ENCODE results near the gene SERTAD1.
A peak's percentile ranks its signal among the peaks of the same experiment; 100 is the strongest.
"Not testable (repeated sequence)": the region's sequence is repeated elsewhere in the genome, so short reads cannot be mapped to it uniquely, and the experiment has no call there.

SERTAD1 gene

DNA sequence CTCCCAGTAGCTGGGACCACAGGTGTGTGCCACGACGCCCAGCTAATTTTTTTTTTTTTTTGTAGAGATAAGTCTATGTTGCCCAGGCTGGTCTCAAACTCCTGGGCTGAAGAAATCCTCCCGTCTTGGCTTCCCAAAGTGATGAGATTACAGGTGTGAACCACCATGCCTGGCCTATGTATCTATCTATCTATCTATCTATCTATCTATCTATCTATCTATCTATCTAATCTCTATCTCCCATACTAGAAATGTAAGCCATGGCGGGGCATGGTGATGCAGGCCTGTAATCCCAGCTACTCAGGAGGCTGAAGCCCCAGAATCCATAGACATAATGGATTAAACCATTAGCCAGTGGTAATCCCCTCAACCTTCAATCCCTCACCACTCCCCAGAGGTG is 24.9 kb upstream of the SERTAD1 start:
- DNase-seq (ENCODE audit: low read depth): no peak

DNA sequence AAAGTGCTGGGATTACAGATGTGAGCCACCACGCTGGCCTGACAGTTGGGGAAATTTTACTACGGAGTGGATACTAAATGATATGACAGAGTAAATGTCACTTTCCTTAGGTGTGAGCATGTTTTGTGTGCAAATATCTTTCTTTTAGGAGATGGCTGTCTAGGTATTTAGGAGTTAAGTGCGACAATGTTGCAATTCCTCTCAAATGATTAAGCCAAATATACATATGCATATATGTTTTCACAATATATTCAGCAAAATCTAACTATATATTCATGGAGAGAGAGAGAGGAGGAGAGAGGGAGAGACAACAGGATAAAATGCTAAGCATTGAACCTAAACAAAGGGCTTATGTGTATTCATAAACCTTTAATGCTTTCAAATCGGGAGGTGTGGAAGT is 23.7 kb upstream of the SERTAD1 start:
- no peak for DNase-seq (ENCODE audit: low read depth)

DNA sequence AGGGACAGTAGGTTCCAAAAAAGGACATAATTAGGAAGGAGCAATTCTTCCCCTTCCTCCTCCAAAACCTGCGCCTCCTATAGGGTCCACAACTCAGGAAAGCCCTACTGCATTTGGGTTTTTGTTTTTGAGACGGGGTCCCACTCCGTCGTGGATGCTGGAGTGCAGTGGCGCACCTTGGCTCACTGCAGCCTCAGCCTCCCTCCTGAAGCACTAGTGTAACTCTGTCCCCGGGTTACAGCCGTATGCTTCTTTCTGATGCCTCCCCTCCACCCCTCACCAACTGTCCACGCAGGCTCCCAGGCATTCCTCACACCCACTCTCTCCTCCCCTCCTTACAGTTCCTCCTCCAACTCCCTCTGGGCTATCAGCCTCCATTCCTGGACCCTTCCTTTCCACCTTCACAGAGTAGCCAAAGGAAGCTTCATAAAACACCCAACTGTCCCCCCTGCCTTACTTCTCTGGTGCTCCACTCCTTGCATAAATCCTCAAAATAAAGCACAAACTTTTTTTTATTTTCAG is 20.5 kb upstream of the SERTAD1 start:
- no peak for DNase-seq (ENCODE audit: low read depth)

DNA sequence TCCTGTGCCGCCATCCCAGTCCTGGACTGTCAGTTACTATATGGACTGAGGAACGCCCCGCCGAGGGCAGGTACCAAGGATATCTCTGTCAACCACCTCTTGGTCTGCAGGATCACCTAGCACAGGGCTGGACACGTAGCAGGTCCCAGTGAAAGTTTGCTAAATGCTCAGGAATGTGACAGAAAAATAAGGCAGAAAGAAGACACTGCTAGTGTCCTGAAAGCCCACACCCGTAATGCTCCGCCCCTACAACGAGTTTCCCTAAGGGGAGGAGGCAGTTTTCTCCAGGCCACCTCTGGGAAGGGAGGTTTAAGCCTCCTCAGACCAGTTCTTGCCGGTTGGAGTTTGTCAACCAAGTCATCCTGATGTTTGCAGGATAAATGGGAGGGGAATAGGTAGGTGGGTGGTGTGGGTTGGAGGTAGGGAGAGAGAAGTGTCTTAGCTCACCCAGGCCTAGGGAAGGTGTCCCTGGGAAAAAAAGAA is 20.0 kb upstream of the SERTAD1 start:
- peak; percentile 27 for DNase-seq (ENCODE audit: low read depth)

DNA sequence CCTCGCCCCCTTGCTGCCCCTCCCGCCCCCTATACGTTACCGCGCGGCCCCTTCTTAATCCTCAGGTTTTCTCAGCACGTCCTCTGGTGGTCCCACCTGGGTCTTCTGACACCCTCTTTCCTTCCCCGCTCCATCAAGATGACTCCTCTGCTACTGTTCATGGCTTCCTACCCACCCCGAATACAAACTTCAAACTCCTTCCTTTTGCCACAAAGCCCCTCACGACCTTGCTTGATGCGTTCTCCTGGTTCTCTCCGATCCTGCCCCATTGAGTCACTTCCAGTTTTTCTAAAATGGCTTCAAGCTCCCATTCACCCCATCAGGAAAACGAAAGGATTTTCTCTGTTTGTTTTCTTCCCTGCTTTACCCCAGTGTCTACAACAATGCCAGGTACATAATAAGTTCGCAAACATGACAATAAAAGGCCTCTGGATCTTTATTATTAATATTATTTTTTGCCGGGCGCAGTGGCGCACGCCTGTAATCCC is 19.1 kb upstream of the SERTAD1 start:
- no peak for DNase-seq (ENCODE audit: low read depth)

DNA sequence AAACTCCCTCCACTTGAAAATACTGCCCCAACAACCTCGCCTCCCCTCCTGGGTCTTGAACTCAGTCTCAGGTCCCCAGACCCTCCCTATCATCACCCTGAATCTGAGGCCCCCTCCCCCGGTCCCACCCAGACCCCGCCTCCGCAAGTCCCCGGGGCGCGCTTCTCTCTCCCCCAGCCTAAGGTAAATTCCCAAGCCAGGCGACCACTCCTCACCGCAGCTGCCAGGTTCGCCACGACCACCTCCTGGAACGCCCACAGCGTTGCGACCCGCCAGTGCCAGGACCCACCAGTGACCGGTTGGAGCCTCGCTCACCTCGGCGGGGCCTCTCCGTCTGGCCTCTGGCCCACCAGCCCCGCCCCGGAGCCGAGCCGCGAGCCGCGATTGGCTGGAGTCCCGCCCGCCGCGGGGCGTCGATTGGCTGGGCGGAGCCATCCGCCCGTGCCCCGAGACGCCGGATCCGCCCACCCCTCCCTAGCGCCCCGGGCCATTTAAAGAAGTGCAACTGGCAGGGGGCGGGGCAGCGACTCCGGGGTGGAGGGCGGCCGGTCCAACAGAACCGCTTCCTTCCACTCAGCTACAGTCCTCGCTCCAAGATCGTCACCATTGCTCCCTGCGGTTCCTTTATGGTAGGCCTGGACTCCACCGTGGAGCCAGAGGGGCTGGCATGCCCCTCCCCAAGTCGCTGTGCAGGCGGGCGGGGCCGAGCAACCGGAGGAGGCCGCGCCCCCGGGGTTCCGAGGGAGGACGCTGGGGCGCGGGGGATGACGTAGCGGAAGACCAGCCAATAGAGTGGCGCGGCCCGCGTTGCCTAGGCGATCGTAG is 18.4 kb upstream of the SERTAD1 start, which contains the start of gene SERTAD3:
SERTAD3 (minus strand) TSS at position 336 of the 825 bp plus-strand sequence. CDS start 2,255 bp downstream, outside the sequence.
- peak; percentile 86 for DNase-seq (ENCODE audit: low read depth)

DNA sequence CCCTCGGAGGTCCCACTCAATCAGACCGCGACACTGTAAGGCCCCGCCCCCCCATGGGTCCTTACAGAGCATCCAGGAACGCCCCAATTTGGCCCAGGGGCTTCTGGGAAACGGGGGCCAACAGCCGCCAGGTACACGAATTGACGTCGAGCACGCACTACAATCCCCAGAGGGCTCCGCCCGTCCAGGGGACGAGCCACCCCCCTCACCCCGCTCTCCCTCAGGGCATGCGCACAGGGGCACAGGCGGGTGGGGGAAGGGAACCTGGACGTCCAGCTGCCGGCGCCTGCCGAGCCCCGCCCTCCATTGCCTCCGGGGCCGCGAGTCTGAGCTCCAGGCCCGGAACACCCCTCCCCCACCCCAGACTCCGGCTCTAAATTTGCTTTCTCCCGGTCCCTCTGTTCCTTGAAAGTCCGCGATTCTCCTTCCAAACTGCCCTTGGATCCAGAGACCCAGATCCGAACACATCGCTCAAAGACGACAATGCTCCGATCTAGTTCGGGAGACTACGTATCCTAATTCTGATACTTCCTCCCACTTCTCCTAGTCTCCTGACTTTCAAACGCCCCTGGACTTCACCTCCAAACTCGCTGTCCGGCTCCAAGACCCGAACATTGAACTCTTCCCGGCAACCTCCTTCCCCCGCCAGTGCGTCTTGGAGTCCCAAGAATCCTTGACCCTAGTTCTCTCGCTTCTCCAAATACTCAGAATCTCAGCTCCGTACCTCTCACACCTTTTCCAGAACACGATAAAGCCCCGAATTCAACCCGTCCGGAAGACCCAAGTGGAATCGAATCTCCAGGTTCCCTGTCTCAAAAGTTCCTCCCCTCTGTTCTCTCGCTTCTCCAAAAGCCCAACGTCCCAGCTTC is 17.6 kb upstream of the SERTAD1 start:
- peak; percentile 99 for DNase-seq (ENCODE audit: low read depth)

DNA sequence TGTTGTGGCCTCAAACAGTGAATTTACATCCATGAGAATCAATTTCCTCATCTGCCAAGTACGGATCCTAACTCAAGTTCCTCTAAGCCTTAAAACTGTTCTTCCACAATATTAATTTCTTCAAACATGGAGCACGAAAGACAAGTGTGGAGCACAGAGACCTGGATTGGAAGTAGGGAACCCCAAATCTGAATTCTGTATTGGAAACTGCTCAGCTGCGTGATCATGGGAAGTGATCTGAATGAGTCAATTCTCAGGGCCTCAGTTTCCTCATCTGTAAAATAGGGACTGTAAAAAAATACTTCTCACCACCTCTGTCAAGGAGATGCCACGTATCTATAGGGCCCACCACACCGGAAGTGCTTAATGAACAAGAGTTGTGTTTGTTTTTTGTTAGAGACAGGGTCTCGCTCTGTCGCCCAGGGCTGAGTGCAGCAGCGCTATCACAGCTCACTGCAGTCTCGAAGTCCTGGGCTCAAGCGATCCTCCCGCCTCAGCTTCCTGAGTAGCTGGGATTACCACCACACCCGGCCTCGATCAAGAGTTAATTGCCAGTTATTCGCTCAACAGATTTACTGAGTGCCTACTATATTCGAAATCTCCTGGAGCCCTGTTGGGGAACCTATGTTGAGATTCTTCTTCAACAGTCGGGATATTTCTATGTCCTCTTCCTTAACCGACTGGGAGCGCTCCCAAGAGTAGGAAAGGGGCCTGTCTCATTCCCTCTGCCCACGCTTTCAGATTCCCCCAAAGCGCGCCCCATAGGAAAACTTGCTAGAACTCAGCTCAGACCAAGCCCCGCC is 16.7 kb upstream of the SERTAD1 start:
- DNase-seq (ENCODE audit: low read depth): no peak

DNA sequence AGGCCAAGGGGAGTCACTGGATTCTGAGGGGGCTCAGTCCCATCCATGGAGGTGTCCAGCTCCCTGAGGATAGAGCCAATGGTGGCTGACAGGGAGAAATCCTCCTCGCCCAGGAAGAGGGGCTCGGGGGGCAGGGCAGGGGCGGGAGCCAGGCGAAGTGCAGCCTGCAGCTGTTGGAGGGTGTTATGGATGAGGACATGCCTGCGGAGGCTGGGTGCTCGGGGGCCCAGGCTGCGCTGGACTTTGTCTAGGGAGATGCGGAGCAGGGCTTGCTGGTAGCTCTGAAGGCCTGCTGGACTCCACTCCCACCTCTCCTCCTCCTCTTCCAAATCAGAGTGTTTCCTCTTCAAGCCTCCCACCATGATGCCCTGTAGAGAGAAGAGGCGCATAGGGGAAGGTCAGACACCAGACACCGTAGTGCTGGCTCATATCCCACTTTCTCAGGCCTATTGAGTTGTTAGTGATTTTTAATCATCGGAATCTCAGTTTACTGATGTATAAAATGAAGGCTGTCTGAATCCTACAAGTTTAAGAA is 16.0 kb upstream of the SERTAD1 start:
- no peak for DNase-seq (ENCODE audit: low read depth)

DNA sequence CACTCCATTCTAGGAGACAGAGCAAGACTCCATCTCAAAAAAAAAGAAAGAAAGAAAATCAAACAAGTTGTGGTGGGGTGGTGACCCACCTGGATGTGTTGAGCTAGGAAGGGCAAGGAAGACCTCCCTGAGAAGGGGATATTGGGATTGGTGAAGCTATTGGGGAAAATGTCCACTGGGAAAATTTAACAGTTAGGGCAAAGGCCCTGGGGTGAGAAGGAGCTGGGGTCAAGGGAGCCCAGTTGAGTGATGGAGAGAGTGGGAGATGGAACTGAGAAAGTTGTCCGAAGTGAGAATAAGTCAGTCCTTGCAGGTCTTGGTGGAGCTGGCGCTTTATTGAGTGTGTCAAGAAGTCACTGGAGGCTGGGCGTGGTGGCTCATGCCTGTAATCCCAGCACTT is 12.5 kb upstream of the SERTAD1 start:
- no peak for DNase-seq (ENCODE audit: low read depth)

DNA sequence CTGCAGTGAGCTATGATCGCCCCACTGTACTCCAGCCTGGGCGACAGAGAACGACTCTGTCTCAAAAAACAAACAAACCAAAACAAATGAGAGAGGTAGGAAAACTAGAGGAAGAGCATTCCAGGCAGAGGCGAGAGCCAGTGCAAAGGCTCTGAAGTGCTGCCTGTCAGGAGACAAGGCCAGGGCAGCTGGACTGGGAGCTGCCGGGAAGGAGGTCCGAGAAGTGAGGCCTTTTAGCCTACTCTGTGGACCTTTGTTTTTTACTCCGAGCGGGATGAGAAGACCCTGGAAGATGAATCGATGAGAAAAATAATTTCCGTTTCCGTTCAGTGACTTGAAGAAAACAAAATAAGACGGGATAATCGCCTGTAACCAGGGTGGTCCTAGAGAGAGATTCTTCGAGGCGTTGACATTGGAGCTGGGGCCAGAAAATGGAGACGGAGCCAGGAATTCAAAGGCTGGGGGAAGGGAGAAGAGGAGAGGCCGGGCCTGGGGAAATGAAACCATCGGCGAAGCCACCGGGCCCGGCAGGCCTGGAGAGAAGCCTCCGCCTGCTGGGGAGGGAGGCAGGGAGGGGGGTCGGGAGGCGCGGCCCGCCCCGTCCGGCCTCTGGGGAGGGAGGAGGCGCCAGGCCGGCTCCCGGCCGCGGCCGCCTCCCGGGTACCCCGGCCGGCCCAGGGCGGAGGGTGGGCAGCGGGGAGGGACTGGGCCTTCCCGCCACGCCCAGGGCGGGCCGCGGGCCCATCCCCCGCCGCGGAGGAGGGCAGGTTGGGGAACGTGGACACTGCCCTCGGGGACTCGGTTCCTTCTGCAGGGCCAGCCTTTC is 7.8 kb upstream of the SERTAD1 start:
- peak; percentile 92 for DNase-seq (ENCODE audit: low read depth)

DNA sequence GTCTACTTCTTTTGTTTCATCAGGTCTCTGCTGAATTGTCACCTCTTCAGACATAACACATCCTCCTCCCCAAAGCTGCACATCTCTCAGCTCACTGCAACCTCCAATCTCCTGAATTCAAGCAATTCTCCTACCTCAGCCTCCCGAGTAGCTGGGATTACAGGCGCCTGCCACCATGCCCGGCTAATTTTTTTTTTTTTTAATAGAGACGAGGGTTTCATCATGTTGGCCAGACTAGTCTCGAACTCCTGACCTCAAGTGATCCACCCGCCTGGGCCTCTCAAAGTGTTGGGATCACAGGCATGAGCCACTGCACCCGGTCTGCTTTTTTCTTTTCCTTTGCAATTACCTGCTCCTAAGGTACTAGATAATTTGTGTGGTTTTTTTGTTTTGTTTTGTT is 7.0 kb upstream of the SERTAD1 start:
- not testable (repeated sequence) for DNase-seq (ENCODE audit: low read depth)

DNA sequence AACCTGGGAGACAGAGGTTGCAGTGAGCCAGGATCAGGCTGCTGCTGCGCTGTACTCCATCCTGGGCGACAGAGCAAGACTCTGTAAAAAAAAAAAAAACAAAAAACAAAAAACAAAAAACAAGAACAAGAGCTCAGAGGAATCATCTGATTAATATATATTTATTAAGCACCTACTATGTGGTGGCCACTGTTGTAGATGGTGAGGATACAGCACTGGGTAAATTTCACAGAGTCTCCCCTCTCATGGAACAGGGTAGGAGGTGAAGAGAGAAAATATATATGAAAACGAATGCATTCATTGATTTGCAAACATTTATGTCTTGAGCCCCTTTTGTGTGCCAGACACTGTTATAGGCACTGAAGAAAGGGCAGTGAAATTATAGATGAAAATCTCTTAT is 5.9 kb upstream of the SERTAD1 start:
- DNase-seq (ENCODE audit: low read depth): no peak

DNA sequence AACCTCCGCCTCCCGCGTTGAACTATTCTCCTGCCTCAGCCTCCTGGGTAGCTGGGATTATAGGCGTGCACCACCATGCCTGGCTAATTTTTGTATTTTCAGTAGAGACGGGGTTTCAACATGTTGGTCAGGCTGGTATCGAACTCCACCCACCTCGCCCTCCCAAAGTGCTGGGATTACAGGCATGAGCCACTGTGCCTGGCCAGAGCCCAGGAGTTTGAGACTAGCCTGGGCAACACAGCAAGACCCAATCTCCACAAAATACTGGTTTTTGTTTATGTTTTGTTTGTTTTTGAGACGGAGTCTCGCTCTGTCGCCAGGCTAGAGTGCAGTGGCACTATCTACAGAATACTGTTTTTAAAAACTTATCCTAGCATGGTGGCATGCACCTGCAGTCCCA is 4.5 kb upstream of the SERTAD1 start:
- DNase-seq (ENCODE audit: low read depth): not testable (repeated sequence)

DNA sequence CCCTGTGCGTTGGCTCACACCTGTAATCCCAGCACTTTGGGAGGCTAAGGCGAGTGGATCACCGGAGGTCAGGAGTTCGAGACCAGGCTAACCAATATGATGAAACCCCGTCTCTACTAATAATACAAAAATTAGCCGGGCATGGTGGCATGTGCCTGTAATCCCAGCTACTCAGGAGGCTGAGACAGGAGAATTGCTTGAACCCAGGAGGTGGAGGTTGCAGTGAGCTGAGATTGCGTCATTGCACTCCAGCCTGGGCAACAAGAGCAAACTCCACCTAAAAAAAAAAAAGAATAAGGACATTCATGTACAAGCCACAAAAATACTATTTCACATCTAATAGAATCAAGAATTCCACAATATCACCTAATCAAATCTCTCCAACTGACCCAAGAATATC is 2.4 kb upstream of the SERTAD1 start:
- DNase-seq (ENCODE audit: low read depth): not testable (repeated sequence)

DNA sequence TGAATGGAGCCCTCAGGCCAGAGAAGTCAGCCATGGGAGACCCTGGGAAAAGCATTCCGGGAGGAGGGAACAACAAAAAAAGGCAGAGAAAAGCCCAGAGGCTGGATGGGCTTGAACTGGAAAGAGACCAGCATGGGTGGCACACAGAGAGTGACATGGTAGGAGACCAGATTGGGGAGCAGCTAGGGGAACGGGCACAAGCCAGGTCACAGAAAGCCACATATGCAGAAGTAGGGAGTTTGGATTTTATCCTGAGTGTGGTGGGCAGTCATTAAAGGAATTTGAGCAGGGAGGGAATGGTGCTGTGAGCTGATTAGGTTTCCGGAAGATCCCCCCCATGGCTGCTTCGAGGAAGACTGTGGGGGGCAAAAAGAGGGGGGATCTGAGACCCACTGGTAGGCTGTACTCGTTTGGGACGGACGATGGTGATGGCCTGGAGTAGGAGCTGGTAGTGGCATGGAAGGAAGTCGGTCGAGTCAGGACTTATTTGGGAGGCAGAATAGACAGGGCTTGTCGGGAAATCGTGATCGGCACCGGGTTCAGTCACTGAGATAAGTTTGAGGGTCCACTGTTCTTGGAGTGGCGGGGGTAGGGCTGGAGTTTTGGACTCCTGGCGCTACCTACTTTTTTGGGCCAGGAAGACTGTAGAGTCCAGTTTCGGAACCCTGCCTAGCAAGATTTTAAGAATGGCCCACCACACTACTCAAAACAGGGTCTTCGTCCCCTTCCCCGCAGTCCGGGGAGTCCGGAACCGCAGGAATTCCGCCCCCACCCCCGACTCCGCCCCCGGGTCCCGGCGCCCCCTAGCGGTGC is 949 bp downstream of the SERTAD1 start:
- no peak for DNase-seq (ENCODE audit: low read depth)

DNA sequence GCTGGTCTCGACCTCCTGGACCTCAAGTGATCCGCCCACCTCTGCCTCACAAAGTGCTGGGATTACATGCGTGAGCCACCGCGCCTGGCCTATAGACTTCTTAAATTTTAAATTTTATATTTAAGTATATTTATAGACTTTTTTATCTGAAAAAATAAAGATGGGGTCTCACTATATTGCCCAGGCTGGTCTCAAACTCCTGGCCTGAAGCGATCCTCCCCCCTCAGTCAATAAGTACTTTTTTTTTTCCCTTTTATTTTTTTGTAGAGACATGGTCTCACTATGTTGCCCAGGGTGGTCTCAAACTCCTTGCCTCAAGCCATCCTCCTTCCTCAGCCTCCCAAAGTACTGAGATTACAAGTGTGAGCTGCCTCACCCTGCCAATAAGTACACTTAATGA is 1.9 kb downstream of the SERTAD1 start:
- DNase-seq (ENCODE audit: low read depth): no peak

DNA sequence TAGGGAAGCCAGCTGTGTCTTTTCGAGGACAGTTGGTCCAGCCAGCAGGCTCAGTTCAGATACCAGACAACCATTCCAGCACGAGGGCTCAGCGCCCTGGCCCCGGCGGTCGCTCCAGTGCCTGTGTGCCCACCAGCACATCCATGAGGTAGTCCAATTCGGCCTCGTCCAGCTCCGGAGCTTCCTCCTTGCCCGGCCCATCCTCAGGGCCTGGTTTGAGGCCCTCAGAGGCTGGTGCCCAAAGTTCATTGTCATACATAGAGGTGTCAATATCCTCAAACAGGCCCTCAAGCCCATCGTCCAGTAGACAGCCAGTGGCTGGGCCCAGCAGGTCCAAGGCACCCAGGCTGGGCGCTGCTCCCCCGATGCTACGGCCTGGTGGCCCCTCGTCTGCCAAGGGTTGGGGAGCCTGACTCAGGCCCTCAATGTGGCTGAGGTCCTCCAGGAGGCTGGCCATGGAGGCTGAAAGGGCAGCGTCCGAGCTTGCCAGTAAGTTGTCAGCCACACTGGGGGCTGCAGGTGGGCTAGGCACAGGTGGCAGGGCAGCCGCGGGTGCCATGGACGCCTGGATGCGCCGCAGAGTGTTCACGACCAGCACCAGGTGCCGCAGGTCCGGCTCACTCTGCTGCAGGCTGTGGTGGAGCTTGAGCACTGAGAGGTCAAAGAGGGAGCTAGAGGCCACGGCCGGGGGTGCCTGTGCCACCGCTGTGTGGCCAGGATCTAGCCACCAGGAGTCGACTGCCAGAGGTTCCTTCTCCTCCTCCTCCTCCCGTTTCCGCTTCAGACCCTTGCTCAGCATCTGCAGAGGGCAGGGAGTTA is 2.8 kb downstream of the SERTAD1 start:
- no peak for DNase-seq (ENCODE audit: low read depth)

Data from amniotic epithelial cell (primary cell).